ENCODE results near the gene SUPT4H1.
A peak's percentile ranks its signal among the peaks of the same experiment; 100 is the strongest.

Gene SUPT4H1

GRCh38 chr17:58376472-58377000 is 24.5 kb upstream of the SUPT4H1 start:
- Histone ChIP-seq H3K27ac (ENCODE audit: insufficient read depth in 1 of 2, low read depth in 1 of 2, low read length in 2 of 2, poor library complexity in 1 of 2, severe bottlenecking in 2 of 2) (no peak overlapping the region), H3K36me3 (ENCODE audit: control insufficient read depth in 4 of 4, insufficient read depth in 4 of 4, low read length in 3 of 4) (no peaks in the 10 kb centered on the region), H3K27me3 (replicated peaks in 2 of 5; ENCODE audit: control insufficient read depth in 4 of 5, insufficient read depth in 5 of 5, low read length in 4 of 5) (no peaks in the 10 kb centered on the region), H3K9me3 (ENCODE audit: control extremely low read depth in 1 of 5, control insufficient read depth in 4 of 5, insufficient read depth in 2 of 5, low read depth in 1 of 5, low read length in 4 of 5) (no peaks in the 10 kb centered on the region), H3K4me3 (ENCODE audit: control insufficient read depth in 1 of 7, extremely low read depth in 1 of 7, insufficient read depth in 4 of 7, low read depth in 2 of 7, low read length in 6 of 7) (no peak overlapping the region), H3K4me1 (ENCODE audit: control extremely low read depth in 1 of 4, control insufficient read depth in 4 of 4, insufficient read depth in 4 of 4, low read length in 3 of 4) (peaks cover 8 to 33% (median 17%) of the 10 kb centered on the region in 4 experiments)
- ChIA-PET POLR2A (no interaction called here), CTCF (interaction anchor here (1.3 to 1.6 kb wide), 2 partner anchors 8 to 59 kb away, joined by 3 to 6 read pairs; no protein-coding TSS in a partner anchor)
- WGBS (ENCODE audit: insufficient coverage) = 96% methylated on average over 4 of the region's 4 CpGs
- DNase-seq = peak in 2 of 3 donors; percentile 19

DNA sequence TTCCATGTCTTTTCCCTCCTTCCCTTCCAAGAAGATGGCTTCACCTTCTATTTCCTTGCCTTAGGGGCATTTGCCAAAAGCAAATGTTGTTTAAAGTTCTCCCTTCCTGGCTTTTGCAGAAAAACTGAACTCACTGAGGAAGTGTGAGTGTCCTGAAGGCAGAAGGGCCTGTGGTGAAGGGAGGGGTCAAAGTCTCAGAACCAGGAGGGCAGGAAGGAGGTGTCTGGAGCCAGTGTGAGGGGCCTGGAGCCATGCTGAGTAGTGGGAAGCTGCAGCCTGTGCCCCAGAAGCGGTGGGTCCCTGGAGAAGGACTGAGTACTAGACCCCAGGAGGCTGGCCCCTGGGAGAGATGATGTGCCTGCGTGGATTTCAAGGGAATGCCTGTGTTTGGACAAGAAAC is 23.8 kb upstream of the SUPT4H1 start:
- POLR2A ChIA-PET = no interaction called here
- H3K4me1 ChIP-seq (ENCODE audit: control extremely low read depth in 1 of 4, control insufficient read depth in 4 of 4, insufficient read depth in 4 of 4, low read length in 3 of 4) = peaks cover 8 to 33% (median 17%) of the 10 kb centered on the region in 4 experiments
- H3K27me3 ChIP-seq (replicated peaks in 2 of 5; ENCODE audit: control insufficient read depth in 4 of 5, insufficient read depth in 5 of 5, low read length in 4 of 5) = no peaks in the 10 kb centered on the region
- H3K36me3 ChIP-seq (ENCODE audit: control insufficient read depth in 4 of 4, insufficient read depth in 4 of 4, low read length in 3 of 4) = no peaks in the 10 kb centered on the region
- CTCF ChIA-PET = interaction anchor here (1.3 to 1.9 kb wide), 2 partner anchors 19 to 58 kb away, joined by 3 to 4 read pairs; no protein-coding TSS in a partner anchor
- no peak overlapping the region for H3K27ac ChIP-seq (ENCODE audit: insufficient read depth in 1 of 2, low read depth in 1 of 2, low read length in 2 of 2, poor library complexity in 1 of 2, severe bottlenecking in 2 of 2)
- no peaks in the 10 kb centered on the region for H3K9me3 ChIP-seq (ENCODE audit: control extremely low read depth in 1 of 5, control insufficient read depth in 4 of 5, insufficient read depth in 2 of 5, low read depth in 1 of 5, low read length in 4 of 5)
- no peak overlapping the region for H3K4me3 ChIP-seq (ENCODE audit: control insufficient read depth in 1 of 7, extremely low read depth in 1 of 7, insufficient read depth in 4 of 7, low read depth in 2 of 7, low read length in 6 of 7)
- DNase-seq = no peak
- 95% methylated on average over 2 of the region's 2 CpGs for WGBS (ENCODE audit: insufficient coverage)

- Histone ChIP-seq H3K4me1 (ENCODE audit: control extremely low read depth in 1 of 4, control insufficient read depth in 4 of 4, insufficient read depth in 4 of 4, low read length in 3 of 4) (peaks cover 8 to 33% (median 17%) of the 10 kb centered on the region in 4 experiments), H3K27ac (ENCODE audit: insufficient read depth in 1 of 2, low read depth in 1 of 2, low read length in 2 of 2, poor library complexity in 1 of 2, severe bottlenecking in 2 of 2) (no peak overlapping the region), H3K36me3 (ENCODE audit: control insufficient read depth in 4 of 4, insufficient read depth in 4 of 4, low read length in 3 of 4) (no peaks in the 10 kb centered on the region), H3K27me3 (replicated peaks in 2 of 5; ENCODE audit: control insufficient read depth in 4 of 5, insufficient read depth in 5 of 5, low read length in 4 of 5) (no peaks in the 10 kb centered on the region), H3K9me3 (ENCODE audit: control extremely low read depth in 1 of 5, control insufficient read depth in 4 of 5, insufficient read depth in 2 of 5, low read depth in 1 of 5, low read length in 4 of 5) (no peaks in the 10 kb centered on the region), H3K4me3 (ENCODE audit: control insufficient read depth in 1 of 7, extremely low read depth in 1 of 7, insufficient read depth in 4 of 7, low read depth in 2 of 7, low read length in 6 of 7) (no peak overlapping the region)
- POLR2A ChIA-PET = no interaction called here
- DNase-seq = peak in 2 of 3 donors; percentile 46 to 47
- WGBS (ENCODE audit: insufficient coverage) = 84% methylated on average over 3 of the region's 5 CpGs
- CTCF ChIA-PET = interaction anchor here (0.6 to 1.9 kb wide), 3 partner anchors 19 to 58 kb away, joined by 3 to 4 read pairs (median 3); no protein-coding TSS in a partner anchor
Measured at GRCh38 chr17:58375256-58375655, 23.3 kb upstream of the SUPT4H1 start.

- CTCF ChIA-PET = interaction anchor here (1.3 kb wide), 1 partner anchor 10 kb away, joined by 4 read pairs; no protein-coding TSS in a partner anchor
Measured at GRCh38 chr17:58373923-58374322, 21.9 kb upstream of the SUPT4H1 start.

GRCh38 chr17:58373003-58373402 is 21.0 kb upstream of the SUPT4H1 start:
- 100% methylated on average over 4 of the region's 5 CpGs for WGBS (ENCODE audit: insufficient coverage)
- Histone ChIP-seq H3K27me3 (replicated peaks in 2 of 5; ENCODE audit: control insufficient read depth in 4 of 5, insufficient read depth in 5 of 5, low read length in 4 of 5) (no peaks in the 10 kb centered on the region), H3K4me1 (ENCODE audit: control extremely low read depth in 1 of 4, control insufficient read depth in 4 of 4, insufficient read depth in 4 of 4, low read length in 3 of 4) (peaks cover 0 to 20% (median 8%) of the 10 kb centered on the region in 4 experiments), H3K27ac (ENCODE audit: insufficient read depth in 1 of 2, low read depth in 1 of 2, low read length in 2 of 2, poor library complexity in 1 of 2, severe bottlenecking in 2 of 2) (no peak overlapping the region), H3K9me3 (ENCODE audit: control extremely low read depth in 1 of 5, control insufficient read depth in 4 of 5, insufficient read depth in 2 of 5, low read depth in 1 of 5, low read length in 4 of 5) (no peaks in the 10 kb centered on the region), H3K4me3 (ENCODE audit: control insufficient read depth in 1 of 7, extremely low read depth in 1 of 7, insufficient read depth in 4 of 7, low read depth in 2 of 7, low read length in 6 of 7) (no peak overlapping the region), H3K36me3 (ENCODE audit: control insufficient read depth in 4 of 4, insufficient read depth in 4 of 4, low read length in 3 of 4) (no peaks in the 10 kb centered on the region)
- no peak for DNase-seq
- ChIA-PET CTCF (interaction anchor here (0.9 to 1.3 kb wide), 3 partner anchors 9 to 56 kb away, joined by 3 to 4 read pairs (median 4); no protein-coding TSS in a partner anchor), POLR2A (no interaction called here)

More at GRCh38 chr17:58373923-58374322, 21.9 kb upstream of the SUPT4H1 start:
- no peaks in the 10 kb centered on the region for H3K36me3 ChIP-seq (ENCODE audit: control insufficient read depth in 4 of 4, insufficient read depth in 4 of 4, low read length in 3 of 4)
- H3K4me1 ChIP-seq (ENCODE audit: control extremely low read depth in 1 of 4, control insufficient read depth in 4 of 4, insufficient read depth in 4 of 4, low read length in 3 of 4) = peaks cover 2 to 25% (median 11%) of the 10 kb centered on the region in 4 experiments
- no CpG with 5 or more reads among the region's 1 CpG for WGBS (ENCODE audit: insufficient coverage)
- no peaks in the 10 kb centered on the region for H3K27me3 ChIP-seq (replicated peaks in 2 of 5; ENCODE audit: control insufficient read depth in 4 of 5, insufficient read depth in 5 of 5, low read length in 4 of 5)
- H3K9me3 ChIP-seq (ENCODE audit: control extremely low read depth in 1 of 5, control insufficient read depth in 4 of 5, insufficient read depth in 2 of 5, low read depth in 1 of 5, low read length in 4 of 5) = no peaks in the 10 kb centered on the region
- no peak overlapping the region for H3K27ac ChIP-seq (ENCODE audit: insufficient read depth in 1 of 2, low read depth in 1 of 2, low read length in 2 of 2, poor library complexity in 1 of 2, severe bottlenecking in 2 of 2)
- no peak for DNase-seq
- H3K4me3 ChIP-seq (ENCODE audit: control insufficient read depth in 1 of 7, extremely low read depth in 1 of 7, insufficient read depth in 4 of 7, low read depth in 2 of 7, low read length in 6 of 7) = no peak overlapping the region
- POLR2A ChIA-PET = no interaction called here

- Histone ChIP-seq H3K4me1 (ENCODE audit: control extremely low read depth in 1 of 4, control insufficient read depth in 4 of 4, insufficient read depth in 4 of 4, low read length in 3 of 4) (peaks cover 0 to 12% (median 7%) of the 10 kb centered on the region in 4 experiments), H3K9me3 (ENCODE audit: control extremely low read depth in 1 of 5, control insufficient read depth in 4 of 5, insufficient read depth in 2 of 5, low read depth in 1 of 5, low read length in 4 of 5) (no peaks in the 10 kb centered on the region), H3K36me3 (ENCODE audit: control insufficient read depth in 4 of 4, insufficient read depth in 4 of 4, low read length in 3 of 4) (no peaks in the 10 kb centered on the region), H3K4me3 (ENCODE audit: control insufficient read depth in 1 of 7, extremely low read depth in 1 of 7, insufficient read depth in 4 of 7, low read depth in 2 of 7, low read length in 6 of 7) (no peak overlapping the region), H3K27ac (ENCODE audit: insufficient read depth in 1 of 2, low read depth in 1 of 2, low read length in 2 of 2, poor library complexity in 1 of 2, severe bottlenecking in 2 of 2) (no peak overlapping the region), H3K27me3 (replicated peaks in 2 of 5; ENCODE audit: control insufficient read depth in 4 of 5, insufficient read depth in 5 of 5, low read length in 4 of 5) (no peaks in the 10 kb centered on the region)
- 98% methylated on average over 5 of the region's 6 CpGs for WGBS (ENCODE audit: insufficient coverage)
- DNase-seq = no peak
- CTCF ChIA-PET = interaction anchor here (1.2 to 2.2 kb wide), 2 partner anchors 19 to 54 kb away, joined by 4 to 5 read pairs; partner anchors contain the start of gene SUPT4H1
- POLR2A ChIA-PET = no interaction called here
Measured at GRCh38 chr17:58371300-58371950, 19.4 kb upstream of the SUPT4H1 start.

DNA sequence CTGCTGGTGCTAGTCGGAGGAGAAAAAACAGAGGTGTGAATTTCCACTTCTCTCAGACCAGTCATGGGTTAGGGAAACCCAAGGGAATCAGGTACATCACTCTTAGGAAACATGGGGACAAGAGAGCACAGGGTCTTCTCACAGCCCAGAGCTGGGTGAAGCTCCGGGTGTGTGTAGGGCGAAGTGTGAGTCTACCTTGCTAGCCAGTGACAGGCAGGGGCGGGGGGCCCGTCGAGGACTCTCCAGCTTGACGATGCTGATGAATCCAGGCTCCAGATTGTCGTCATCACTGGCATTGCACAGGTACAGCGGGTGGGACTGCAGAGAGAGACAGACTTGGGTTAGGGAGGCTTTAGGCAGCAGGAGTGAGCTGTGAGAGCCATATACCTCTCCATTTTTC is 18.7 kb upstream of the SUPT4H1 start:
- Histone ChIP-seq H3K27ac (ENCODE audit: insufficient read depth in 1 of 2, low read depth in 1 of 2, low read length in 2 of 2, poor library complexity in 1 of 2, severe bottlenecking in 2 of 2) (no peak overlapping the region), H3K4me3 (ENCODE audit: control insufficient read depth in 1 of 7, extremely low read depth in 1 of 7, insufficient read depth in 4 of 7, low read depth in 2 of 7, low read length in 6 of 7) (no peak overlapping the region), H3K4me1 (ENCODE audit: control extremely low read depth in 1 of 4, control insufficient read depth in 4 of 4, insufficient read depth in 4 of 4, low read length in 3 of 4) (peaks cover 0 to 8% (median 4%) of the 10 kb centered on the region in 4 experiments), H3K9me3 (ENCODE audit: control extremely low read depth in 1 of 5, control insufficient read depth in 4 of 5, insufficient read depth in 2 of 5, low read depth in 1 of 5, low read length in 4 of 5) (no peaks in the 10 kb centered on the region), H3K36me3 (ENCODE audit: control insufficient read depth in 4 of 4, insufficient read depth in 4 of 4, low read length in 3 of 4) (peaks cover 0 to 1% (median 0%) of the 10 kb centered on the region in 4 experiments), H3K27me3 (replicated peaks in 2 of 5; ENCODE audit: control insufficient read depth in 4 of 5, insufficient read depth in 5 of 5, low read length in 4 of 5) (no peaks in the 10 kb centered on the region)
- WGBS (ENCODE audit: insufficient coverage) = 100% methylated on average over 4 of the region's 9 CpGs
- DNase-seq = no peak
- ChIA-PET CTCF (interaction anchor here (2.2 kb wide), 1 partner anchor 18 kb away, joined by 5 read pairs; the partner anchor contains the start of gene SUPT4H1), POLR2A (no interaction called here)
